ENCODE results near the gene BORCS5. TPM values are rescaled to one million over a fixed set of nuclear protein-coding genes. Genes with fewer than 3 reads are reported as not detected.
A peak's percentile ranks its signal among the peaks of the same experiment; 100 is the strongest.

The BORCS5 gene
- total and polyA plus RNA-seq, 8 donors = 7.7 to 13.5 (median 9.1) TPM

- peaks cover 15 to 24% of the 10 kb centered on the region in 2 donors for H3K4me1 ChIP-seq
- peak; percentile 40 for ATAC-seq
Measured at GRCh38 chr12:12432364-12432763, 75.5 kb downstream of the BORCS5 start.

GRCh38 chr12:12433203-12433731 lies 76.4 kb downstream of the BORCS5 start:
- Histone ChIP-seq H3K9me3 (no peaks in the 10 kb centered on the region), H3K4me3 (no peak overlapping the region), H3K27me3 (no peaks in the 10 kb centered on the region), H3K27ac (peak overlapping the region in 1 of 2 donors; percentile 55), H3K36me3 (no peaks in the 10 kb centered on the region), H3K4me1 (peaks cover 15% of the 10 kb centered on the region in 2 donors)
- DNase-seq (no peak), ATAC-seq (no peak)
- intact Hi-C loops (cut with DNase I) = no loop called here
- no peak for TF ChIP-seq CTCF (IDR thresholded peaks at IDR 0.05)

More at GRCh38 chr12:12432364-12432763, 75.5 kb downstream of the BORCS5 start:
- Histone ChIP-seq H3K27me3 (no peaks in the 10 kb centered on the region), H3K36me3 (no peaks in the 10 kb centered on the region), H3K9me3 (no peaks in the 10 kb centered on the region), H3K4me3 (no peak overlapping the region), H3K27ac (peak overlapping the region; percentile 16 to 55)
- TF ChIP-seq CTCF (IDR thresholded peaks at IDR 0.05) = no peak
- peak in 2 of 4 donors; percentile 82 to 91 for DNase-seq
- intact Hi-C loops (cut with DNase I) = no loop called here

GRCh38 chr12:12436831-12437345 lies 80.0 kb downstream of the BORCS5 start:
- intact Hi-C loops (cut with DNase I) = no loop called here
- H3K27ac ChIP-seq = peak overlapping the region in 1 of 2 donors; percentile 45
- ATAC-seq (no peak), DNase-seq (no peak)
- no peak for TF ChIP-seq CTCF (IDR thresholded peaks at IDR 0.05)
- no peaks in the 10 kb centered on the region for H3K27me3 ChIP-seq
- H3K36me3 ChIP-seq = no peaks in the 10 kb centered on the region
- no peak overlapping the region for H3K4me3 ChIP-seq
- H3K4me1 ChIP-seq = peaks cover 16 to 37% of the 10 kb centered on the region in 2 donors
- H3K9me3 ChIP-seq = no peaks in the 10 kb centered on the region

GRCh38 chr12:12439636-12440035 lies 82.8 kb downstream of the BORCS5 start:
- peak; percentile 78 for ATAC-seq
- Histone ChIP-seq H3K4me1 (peaks cover 9 to 47% of the 10 kb centered on the region in 2 donors), H3K27ac (peak overlapping the region in 1 of 2 donors; percentile 70)

More at GRCh38 chr12:12439636-12440035, 82.8 kb downstream of the BORCS5 start:
- no peak for DNase-seq
- intact Hi-C loops (cut with DNase I) = no loop called here
- H3K36me3 ChIP-seq = no peaks in the 10 kb centered on the region
- no peak overlapping the region for H3K4me3 ChIP-seq
- no peaks in the 10 kb centered on the region for H3K27me3 ChIP-seq
- no peaks in the 10 kb centered on the region for H3K9me3 ChIP-seq
- TF ChIP-seq CTCF (IDR thresholded peaks at IDR 0.05) = no peak
